ENCODE results near the gene ALOX12.

GRCh38 chr17:7058831-7059447 lies 63.1 kb downstream of the ALOX12 start:
- TF ChIP-seq CTCF (IDR thresholded peaks at IDR 0.05; ENCODE audit: low read depth, low read length, missing input control) (no peak), TAF1 (conservative IDR thresholded peaks at IDR 0.05) (no peak), SP1 (IDR thresholded peaks at IDR 0.05) (no peak), MAX (IDR thresholded peaks at IDR 0.05) (no peak), EGR1 (IDR thresholded peaks at IDR 0.05; ENCODE audit: low read depth in 2 of 2) (no peak), YY1 (IDR thresholded peaks at IDR 0.05) (no peak), JUND (IDR thresholded peaks at IDR 0.05) (no peak), RXRA (IDR thresholded peaks at IDR 0.05) (no peak), REST (IDR thresholded peaks at IDR 0.05) (no peak)

Measured in liver (tissue), 3 donors.